Stimulated activated naive CD4-positive, alpha-beta T cell (primary cell): ENCODE results near the gene LEMD1.

ENCODE experiments used
- DNase-seq, 6 experiments: peaks; one replicate each; lab custom pipeline; 2025; lab: John Stamatoyannopoulos, UW

The LEMD1 gene, protein sequence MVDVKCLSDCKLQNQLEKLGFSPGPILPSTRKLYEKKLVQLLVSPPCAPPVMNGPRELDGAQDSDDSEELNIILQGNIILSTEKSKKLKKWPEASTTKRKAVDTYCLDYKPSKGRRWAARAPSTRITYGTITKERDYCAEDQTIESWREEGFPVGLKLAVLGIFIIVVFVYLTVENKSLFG

DNA sequence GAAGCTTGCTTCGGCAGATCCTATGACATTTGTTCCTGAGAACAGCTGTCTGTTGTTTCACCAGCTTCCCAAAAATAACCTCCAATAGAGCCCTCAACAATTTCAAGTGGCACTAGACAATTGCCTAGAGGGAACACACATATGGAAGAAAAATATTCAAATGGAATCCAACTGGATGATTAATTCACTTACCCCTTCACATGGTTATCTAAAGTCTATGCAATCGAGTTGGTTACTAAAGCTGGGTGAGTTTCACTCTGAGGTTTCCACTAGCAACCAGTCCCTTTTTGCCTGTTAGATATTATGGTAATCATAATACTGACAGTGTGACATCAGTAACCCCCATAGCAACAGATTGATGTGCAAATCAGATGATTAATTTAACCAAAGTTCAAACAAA is at the start of gene LEMD1:
Gene LEMD1, minus strand, starts transcription at position 259 of the 400 bp plus-strand sequence. CDS start 1,520 bp downstream, outside the sequence.
- no peak for DNase-seq

DNA sequence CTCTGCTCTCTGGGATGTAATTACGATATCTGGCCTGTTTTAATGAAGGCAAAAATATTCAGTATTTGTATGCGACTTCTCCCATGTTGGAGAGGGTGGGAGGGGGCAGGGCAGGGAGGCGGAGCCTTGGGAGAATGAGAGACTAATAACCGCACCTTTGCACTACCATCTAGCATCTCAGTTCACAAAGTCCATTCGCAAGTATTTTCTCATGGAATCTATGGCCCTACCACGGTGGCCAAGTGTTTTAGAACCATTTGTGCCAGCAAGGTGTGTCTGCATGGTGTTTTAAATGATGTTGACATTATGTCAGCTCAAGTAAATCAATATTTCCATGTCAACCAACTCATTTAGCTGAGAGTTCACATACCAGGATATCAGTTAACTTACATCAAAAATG is 48.3 kb upstream of the LEMD1 start:
- no peak for DNase-seq

DNA sequence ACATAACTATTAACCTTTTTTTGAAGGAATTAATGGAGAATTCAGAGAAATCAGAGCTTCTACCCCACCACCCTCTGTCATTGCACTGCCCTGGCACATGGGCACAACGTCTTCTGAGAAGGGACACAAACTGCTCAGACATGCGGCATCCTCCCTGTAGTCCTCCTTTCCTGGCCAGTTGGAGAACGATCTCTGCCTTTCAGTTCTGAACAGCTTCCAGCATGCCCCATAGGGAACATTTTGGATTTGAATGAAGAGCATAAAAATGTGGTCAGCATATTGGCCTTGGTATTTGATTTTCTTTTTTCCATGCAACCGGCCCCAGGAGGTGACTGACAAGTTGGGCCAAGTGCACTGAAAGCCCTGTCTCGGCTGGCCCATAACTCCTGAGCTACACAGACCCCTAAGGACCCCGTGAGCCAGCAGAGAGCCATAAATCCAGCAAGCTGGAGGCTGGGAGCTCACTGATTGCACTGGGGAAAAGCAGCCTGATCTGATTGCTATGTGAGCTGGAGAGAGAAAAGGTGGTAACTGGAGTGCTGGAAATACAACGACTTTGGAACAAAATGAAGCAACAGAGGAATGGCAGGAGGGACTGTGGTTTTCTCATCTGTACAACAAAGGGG is 44.9 kb upstream of the LEMD1 start:
- DNase-seq, result no peak

DNA sequence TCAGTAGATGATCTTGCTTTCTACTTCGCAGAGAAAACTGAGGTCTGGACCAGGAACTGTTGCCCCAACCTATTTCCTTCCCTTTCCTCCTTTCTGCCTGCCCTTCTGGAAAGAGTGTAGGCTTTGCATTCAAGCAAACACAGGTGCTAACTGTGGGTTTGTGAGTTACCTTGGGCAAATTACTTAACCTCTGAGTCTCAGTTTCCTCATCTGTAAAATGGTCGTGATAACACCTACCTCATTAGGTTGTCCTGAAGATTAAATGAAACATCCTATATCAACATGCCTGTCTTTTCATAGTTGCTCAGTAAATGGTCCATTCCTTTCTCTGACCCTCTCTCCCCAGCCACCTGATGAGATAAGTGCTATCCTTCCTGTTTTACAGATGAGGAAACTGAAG is 43.5 kb upstream of the LEMD1 start:
- DNase-seq, result no peak

DNA sequence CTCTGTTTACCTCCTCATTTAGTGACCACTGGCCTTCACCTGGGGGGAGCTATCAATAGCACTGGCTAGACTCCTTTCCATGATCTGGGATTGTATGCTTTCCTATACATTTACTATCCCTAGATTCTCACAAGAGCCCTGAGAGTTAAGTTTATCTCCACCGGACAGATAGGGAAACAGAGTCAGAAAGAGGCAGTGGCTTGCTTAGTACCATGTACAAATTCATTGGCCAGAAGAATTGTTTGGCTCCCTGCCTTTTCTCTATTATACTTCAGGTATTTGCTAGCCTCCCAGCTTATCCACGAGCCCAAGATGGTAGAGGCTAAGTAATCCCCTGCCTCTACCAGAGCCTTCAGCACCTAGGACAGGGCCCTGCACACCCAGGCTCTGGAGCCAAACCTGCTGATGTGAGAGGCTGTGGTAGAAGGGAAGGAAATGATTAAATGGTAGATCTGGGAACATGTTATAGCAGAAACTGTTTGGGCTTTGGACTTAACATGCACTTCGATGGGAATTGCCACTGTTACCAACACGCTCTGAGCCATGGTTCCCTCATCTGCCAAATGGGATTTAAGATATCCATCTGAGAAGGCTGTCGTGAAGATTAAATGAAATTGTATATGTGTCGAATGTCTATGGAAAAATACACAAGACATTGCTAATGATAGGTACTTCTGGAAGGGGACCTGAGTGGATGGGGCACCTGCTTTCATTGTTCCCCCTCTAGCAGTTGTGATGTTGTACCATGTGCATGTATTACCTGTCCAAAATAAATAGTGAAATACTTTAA is 37.1 kb upstream of the LEMD1 start:
- DNase-seq, result peak in 2 of 6 experiments; percentile 11 to 28

DNA sequence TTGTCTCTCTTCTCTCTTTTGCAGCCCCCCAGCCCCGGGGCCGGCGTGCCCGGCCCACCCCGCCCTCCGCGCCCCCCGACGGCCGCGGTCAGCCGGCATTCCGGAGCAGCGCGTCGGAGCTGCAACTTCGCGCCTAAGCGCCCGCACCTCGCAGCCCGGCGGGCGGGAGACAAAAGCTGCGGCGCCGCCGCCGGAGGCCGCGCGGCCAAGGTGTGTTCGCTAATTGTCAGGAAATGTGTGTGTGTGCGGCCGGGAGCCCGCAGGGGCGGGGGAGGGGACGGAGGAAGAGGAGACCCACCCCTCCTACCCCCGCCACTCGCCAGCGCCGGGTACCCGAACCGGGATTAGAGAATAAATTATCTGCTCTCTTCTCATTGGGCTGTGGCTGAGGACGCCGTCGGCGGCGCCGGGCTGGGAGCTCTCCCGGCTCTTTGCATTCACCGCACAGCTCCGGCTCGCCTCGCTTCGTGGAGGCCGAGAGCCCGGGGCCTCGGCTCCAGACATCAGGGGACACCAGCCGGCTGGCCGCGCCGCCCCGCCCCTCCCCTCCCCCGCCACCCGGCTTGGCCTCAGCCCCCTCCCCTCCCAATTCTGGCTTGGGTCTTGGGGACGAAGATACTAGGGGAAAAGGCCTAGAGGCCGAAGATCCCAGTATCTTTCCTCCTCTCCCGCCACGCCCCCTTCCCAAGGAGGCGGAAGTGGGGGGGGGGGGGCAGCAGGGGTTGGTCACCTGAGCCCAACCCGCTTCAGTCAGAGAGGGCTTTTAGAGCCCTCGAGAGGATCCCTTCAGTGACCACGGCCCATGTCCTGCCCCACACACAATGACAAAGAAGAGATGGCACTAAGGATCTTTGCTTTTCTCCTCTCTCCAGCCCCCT is 35.3 kb upstream of the LEMD1 start:
- no peak for DNase-seq

DNA sequence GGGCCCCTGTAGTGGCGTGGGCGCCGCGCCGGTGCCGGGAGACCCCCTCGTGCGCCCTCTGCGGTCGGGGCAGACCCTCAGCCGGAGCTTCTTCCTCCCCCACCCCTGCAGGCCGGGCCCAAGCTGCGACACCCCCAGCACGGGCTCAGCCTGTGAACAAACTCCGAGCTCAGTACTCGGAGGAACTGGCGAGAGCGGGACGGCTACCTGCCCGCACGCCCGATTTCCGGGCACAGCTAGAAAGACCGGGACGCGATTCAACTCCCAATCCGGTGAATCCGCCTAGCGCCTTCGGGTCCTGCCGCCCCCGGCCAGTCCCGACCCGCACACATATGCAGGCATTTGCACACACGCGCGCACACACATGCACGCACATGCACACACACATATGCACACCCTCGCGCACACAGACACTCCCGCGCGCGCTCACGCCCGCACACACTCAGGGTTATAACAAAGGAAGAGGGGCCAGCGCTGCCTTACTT is 34.6 kb upstream of the LEMD1 start:
- peak in 1 of 6 experiments; percentile 24 for DNase-seq

DNA sequence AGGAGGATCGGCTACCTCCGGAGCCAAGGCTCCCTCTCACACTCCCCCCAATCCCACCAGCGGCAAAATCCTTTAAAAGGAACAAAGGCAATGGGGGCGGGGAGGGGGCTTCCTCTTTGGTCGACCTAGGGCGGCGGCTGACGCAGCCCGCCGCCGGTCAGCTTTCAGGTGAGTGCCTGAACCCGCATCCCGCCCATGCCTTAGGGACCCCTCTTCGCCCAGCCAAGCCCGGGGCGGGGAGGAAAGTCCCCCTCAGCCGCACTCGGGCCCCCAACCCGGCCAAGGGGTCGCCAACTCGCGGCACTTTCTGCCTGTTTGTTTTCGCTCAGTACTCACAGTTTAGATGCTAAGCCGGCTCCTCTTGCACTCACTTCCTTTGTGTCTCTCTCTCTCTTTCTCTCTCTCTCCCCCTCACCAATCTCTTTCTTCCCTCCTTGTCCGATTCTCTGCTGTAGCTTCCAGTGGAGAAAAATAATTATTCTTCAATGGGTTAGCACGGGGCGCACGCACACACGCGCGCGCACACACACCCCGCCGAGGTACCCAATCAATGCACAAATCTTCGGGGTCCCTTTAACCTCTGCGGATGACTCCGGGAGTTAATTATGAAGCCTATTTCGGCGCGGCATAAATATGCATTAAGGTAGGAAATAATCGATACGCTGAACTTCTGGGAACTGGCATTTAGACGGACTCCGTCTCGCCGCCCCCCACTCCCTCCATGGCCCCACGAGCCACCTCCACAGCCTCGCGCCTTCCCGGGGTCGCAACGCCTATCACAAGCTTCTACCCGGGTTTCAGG is 33.9 kb upstream of the LEMD1 start, which contains the start of gene BLACAT1:
Gene BLACAT1, minus strand, starts transcription at position 465 of the 802 bp plus-strand sequence.
- peak in 1 of 6 experiments; percentile 2 for DNase-seq

DNA sequence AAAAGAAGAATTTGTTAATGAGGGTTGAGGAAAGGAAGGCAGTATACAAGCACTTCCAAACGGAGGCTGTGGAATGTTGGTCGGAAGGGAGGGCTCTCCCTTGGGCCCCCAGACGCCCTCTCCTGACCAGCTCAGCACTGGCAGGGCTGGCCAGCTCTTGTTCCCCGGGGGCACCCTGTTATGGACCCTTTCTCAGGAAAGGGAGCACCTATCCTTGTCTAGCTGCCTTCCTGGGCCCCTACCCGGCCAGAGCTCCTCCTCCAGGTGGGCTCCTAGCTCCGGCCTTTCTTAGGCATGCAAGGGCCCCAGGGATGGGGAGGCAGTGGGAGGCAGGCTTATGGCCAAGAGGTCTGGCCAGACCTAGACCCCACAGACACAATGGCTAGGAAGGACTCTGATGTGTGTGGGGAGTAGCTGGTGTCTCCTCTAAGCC is 33.1 kb upstream of the LEMD1 start:
- no peak for DNase-seq

DNA sequence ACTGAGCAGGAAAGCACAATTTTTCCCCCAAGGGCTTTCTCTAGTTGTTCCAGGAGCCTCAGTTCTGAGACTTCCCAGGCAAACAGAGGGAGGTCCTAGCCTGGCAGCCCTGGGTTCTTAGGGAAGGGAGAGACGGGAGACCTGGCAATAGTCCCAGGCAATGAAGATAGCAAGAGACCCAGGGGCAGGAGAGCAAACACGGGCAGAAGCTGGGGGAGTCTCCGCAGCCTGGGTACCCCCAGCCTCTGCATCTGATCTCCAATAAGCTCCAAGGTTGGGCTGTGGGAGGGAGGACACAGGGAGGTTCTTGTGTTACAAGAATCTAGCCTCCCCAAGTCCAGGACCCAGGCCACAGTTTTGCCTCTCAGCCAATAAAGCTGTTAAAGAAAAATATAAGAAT is 31.6 kb upstream of the LEMD1 start:
- no peak for DNase-seq

DNA sequence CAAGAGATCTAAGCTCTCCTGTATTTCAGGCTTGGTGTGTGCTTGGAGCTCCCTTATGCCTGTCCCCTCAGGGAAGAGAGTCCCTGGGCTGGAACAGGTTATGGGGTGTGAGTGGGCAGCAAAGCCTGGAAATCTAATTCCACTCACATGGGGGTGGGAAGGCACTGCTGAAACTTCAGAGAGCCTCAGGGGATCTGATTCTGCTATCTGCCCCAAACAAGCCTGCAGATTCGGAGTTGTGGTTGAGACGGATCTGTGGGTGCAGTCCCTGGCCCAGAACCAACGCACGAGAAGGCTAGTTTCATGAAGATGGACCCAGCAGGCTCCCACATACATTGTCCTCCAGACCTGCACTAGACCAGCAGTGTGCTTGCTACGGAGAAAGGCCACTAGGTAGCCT is 31.1 kb upstream of the LEMD1 start:
- no peak for DNase-seq

DNA sequence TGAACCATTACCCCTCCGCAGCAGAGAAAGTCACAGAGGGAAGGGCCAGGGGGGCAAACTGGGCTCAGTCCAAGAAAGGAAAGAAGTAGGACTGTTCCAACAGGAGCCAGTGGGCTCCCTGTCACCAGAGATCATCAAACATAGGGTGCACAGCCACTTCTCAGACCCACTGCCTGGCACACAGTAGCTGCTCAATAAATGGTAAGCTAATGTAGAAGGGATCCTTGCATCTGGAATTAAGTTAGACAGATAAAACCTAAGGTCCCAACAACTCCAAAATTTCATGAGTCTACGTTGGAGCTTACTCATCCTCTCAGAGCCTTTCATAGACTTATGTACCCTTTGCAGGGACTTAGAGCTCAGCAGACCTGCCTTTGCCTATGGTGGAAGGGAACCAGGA is 30.5 kb upstream of the LEMD1 start:
- no peak for DNase-seq

DNA sequence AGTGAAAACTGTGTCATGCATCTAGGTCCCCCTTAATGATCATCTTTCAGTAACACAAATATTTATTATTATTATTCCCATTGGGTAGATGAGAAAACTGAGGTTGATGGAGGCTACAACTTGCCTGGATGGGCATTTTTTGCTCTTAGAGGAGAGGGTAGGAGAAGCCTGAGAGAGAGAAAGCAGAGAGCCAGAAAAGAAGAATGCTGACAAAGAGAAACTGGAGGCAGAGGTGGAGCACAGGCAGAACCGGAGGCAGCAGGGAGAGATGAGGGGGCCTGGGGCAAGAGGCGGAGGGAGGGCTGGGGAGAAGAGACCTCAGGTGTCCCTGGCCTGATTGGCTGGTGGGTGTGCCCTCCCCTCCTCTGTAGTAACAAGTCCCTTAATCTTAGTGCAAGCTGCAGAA is 29.9 kb upstream of the LEMD1 start:
- no peak for DNase-seq

DNA sequence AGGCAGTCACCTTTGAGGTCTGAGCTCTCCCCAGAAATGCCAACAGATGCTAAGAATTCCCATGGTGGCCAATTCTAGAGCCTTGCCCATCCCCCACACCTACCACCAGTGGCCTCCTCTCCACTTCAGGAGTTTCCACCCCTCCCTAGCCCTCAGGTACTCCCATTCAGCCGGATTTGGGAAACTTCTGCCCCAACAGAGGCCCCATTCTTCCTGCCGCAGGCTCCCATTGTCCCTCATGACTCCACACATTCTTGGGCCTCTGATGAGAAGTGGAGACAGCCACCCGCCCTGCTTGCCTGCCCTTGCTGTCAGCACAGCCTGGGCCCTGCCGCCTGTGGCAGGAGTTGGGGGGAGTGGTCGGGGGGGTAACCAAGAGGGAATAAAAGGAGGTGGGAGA is 29.3 kb upstream of the LEMD1 start:
- DNase-seq, result no peak

DNA sequence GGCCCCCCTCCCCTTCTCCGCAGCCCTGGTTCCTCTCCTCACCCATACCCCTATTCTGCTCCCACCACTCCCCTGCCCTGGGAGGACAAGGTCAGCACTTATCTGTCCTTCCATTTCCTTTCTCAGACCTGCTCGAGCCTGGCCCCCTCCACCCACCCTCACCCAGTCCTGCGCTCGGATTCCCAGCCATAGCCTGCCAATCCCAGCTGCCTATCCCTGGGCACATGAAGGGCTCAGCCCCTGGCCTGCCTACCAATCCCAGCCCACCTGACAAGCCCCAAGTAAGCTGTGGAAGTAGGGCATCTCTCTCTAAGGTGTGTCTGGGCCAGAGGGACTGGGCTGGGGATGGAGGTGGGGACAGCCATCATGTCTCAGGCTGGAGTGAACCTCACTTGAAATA is 28.6 kb upstream of the LEMD1 start:
- DNase-seq, result no peak

DNA sequence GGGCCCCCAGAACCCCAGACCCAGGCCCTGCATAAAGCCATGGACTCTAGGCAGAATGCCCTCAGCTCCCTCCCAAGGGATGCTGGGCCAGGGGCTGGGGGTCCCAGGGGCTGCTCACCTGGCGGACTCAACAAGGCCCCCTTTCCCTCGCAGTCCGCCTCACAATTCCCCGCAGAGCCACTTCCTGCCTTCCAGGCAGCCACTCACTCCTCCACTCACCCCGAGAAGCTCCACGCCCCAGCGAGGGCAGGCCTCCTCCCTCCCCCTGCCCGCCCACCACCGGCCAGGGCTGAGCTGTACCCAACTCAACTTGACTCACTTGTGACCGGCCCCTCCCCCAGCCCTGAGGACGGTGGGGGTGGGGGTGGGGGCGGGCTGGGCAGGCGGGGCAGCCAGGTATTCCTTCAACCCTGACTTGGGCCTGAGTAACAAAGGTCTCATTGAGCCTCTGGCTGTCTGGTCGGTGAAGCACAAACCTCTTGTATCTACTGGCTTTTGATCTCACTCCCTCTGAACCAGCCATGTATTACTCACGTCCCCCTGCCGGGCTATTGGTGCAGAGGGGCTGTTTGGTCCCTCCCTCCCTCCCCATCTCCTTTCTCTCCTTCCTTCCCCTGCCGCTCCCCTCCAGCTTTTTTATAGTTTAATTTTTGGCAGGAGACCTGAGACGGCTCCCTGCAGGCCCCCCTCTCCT is 28.0 kb upstream of the LEMD1 start:
- DNase-seq, result no peak

DNA sequence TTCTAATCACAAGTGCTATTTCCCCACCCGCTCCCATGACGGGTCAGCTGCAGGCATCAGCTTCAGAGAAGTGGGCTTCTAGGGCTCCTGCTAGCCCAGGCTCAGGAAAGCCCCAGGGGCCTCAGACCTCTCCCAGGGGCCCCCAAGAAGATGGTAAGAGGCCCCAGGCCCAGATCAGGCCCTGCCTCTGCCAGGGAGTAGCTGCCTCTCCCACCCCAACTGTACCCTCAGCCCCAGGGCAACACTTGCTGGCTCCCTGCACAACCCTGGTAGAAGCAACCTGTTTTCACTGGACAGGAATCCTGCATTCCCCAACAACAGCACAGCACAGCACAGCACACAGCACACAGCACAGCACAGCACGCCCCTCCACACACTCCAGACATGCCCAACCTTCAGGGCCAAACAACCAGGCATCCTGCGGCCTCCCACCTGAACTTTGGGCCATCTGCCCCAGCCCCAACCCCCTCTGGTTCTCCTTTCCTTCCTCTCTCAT is 27.4 kb upstream of the LEMD1 start:
- no peak for DNase-seq

DNA sequence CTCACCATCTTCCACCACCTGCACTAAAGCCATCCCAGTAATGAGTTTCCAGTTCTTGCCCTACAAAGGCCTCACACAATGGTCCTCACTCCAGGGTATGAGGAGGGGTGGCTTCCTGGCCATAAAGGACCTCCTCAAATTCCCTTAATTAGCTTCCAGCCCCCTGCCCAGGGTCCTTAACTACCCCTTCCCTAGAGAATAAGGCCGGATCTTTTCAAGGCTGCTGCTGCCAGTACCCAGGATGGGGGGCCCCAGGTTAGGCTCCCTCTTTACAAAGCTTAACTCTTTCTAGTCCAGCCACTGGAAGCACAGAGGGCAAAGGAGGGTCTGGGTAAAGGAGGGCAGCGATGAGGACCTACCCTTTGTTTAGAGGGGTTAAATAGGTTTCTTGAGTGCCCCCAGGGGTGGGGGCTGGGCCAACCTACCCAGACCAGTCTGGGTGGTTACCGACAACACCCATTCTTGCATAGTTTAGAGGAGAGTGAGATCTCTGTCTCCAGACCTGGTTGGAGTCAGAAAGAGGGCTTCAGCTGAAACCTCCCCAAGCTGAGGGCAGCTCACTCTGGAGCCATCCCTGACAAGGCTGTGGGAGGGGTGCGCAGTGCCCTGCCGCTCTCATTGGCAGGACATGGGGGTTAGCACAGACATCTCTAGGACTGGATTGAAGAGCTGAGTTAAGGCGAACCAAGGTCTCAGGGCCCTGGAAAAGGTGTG is 26.8 kb upstream of the LEMD1 start:
- DNase-seq, result no peak

DNA sequence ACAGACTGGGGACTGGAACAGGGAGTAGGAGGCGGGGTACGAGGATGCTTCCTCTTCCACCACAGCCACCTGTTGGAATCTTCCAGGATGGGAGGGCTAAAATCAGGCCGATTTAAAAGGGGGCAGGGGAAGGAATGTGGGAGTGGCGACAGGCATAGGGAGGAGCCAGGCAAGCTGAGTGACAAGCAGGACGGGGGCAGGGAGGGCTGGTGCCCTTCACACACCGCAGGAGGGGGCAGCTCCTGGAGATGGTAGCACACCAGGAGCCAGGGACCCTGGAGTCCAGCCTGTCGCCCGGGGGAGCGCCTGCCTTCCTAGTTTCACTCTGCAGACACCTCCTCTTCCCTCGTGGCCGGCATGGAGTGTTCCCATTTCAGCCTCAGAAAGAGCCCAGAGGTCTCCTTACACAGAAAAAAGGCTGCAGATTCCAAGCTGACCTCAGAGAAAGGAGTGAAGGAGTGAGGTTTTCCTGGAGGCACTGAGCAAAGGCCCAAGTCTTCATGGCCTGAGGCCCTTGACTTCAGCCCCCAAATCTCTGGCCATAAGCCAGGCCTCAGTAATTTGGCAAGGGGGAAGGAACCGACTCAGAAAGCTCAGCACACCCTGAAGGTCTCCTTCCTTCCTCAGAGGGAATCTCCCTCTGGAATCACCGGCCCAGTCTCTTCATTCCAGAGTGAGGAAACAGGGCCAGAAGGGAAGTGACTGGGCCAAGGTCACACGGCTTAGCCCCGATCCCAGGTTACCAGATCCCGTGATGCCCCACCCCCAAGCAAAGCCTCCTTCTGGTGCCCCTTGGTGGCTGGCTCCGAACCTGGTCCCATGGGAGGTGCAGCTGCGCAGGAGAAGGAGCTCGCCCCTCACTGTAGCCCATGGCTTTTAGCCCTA is 25.8 kb upstream of the LEMD1 start:
- DNase-seq, result no peak
